Measurements from ENCODE around the gene BTBD18.

GRCh38 chr11:57779276-57779675 is 27.7 kb upstream of the BTBD18 start:
- TF ChIP-seq CTCF (IDR thresholded peaks at IDR 0.05; ENCODE audit: poor library complexity) (no peak), EZH2 (IDR thresholded peaks at IDR 0.05; ENCODE audit: borderline replicate concordance) (no peak)
